HG03354 (cell line): ENCODE data around the gene NEDD4L.

Source experiments
- ATAC-seq: cut with Tn5 transposase; IDR thresholded peaks from one replicate; pipeline ENCODE4 v1.9.1; 2021; ENCODE audit warnings: mild to moderate bottlenecking; ENCODE audit not compliant: unreplicated experiment, poor library complexity, severe bottlenecking

Gene NEDD4L

GRCh38 chr18:58394602-58395425 lies 350.8 kb downstream of the NEDD4L start:
- no peak for ATAC-seq

GRCh38 chr18:58396144-58396543 lies 352.1 kb downstream of the NEDD4L start:
- no peak for ATAC-seq

DNA sequence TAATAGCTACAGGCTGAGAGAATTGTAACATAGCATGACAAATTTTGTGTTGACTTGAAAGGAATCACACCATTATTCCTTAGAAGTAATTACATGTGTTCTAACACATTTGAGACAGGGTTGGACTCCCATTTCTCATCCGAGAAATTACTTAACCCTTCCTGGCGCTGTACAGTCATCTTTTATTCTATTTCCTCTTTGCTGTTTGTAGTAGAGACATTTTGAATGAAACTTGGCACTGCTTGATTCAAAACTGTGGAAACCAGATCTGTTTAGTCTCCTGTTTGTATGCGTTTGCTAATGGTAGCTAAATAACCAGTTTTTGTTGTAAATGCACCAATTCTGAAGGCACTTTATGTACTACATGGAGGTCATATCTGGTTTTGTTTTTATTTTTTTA lies 352.9 kb downstream of the NEDD4L start:
- ATAC-seq = no peak

GRCh38 chr18:58397385-58398132 lies 353.5 kb downstream of the NEDD4L start:
- no peak for ATAC-seq

- ATAC-seq = no peak
Measured at GRCh38 chr18:58398648-58399398, 354.8 kb downstream of the NEDD4L start.

GRCh38 chr18:58400331-58400870 lies 356.4 kb downstream of the NEDD4L start:
- ATAC-seq = no peak

DNA sequence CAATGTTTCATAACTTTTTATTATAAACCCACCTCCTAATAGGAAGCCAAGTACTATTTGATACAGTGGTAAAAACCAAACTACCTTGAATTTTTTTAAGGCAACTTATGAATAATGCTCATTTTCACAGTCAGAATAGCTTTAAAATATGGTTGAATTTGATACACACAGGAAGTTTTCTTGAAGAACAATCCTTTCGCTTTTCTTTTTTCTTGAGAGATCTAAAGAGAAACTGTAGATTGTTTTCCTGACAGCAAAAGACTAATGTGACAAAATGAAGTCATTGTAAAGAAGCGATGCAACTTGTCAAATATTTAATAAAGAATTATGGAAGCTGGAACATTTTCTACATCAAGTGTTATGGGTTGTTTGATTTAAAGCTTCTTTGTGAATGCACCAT lies 357.2 kb downstream of the NEDD4L start:
- no peak for ATAC-seq

- ATAC-seq = no peak
Measured at GRCh38 chr18:58402247-58402646, 358.2 kb downstream of the NEDD4L start.

- no peak for ATAC-seq
Measured at GRCh38 chr18:58402951-58403702, 359.1 kb downstream of the NEDD4L start.

DNA sequence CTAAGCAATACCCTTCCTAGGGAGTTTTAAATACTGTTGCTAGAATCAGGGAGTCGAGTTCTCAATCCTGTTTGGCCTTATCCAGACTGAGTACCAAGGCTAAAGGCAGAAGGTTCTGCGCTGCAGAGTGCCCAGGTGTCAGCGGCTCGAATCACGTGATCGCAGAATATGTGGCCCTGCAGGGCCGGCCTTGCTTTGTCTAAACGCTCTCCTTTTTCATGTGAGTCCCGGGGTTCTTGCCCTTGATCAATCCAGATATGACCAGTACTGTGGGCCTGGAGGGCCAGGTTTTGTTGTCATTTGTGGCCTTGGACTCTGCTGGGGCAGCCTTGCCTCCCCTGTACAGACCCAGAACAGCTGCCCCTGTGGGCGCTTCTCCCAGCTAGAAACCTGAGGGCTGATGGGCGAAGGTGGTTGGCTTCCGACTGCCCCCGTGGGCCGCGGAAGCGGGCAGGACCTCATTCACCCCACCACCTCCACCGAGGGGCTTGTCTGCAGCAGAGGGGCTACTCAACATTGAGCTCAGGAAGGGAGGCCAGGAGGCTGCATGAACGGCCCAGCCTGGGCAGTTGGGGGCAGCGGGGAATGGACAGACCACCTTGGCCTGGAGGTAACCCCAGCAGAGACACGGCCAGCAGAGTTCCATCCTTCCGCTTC lies 359.9 kb downstream of the NEDD4L start:
- no peak for ATAC-seq

- no peak for ATAC-seq
Measured at GRCh38 chr18:58405107-58405898, 361.3 kb downstream of the NEDD4L start.

DNA sequence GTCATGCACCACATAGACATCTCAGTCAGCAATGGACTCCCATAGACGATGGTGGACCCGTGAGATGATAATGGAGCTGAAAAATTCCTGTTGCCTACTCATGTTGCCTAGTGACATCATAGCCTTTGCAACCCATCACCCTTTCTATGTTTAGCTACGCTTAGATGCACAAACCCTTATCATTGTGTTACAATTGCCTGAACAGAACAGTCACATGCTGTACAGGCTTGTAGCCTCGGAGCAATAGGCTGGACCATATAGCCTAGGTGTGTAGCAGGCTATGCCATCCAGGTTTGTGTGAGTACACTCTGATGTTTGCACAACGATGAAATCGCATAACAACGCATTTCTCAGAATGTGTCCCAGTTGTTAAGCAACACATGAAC lies 363.2 kb downstream of the NEDD4L start:
- ATAC-seq = no peak

- ATAC-seq = no peak
Measured at GRCh38 chr18:58407649-58408407, 363.8 kb downstream of the NEDD4L start.

DNA sequence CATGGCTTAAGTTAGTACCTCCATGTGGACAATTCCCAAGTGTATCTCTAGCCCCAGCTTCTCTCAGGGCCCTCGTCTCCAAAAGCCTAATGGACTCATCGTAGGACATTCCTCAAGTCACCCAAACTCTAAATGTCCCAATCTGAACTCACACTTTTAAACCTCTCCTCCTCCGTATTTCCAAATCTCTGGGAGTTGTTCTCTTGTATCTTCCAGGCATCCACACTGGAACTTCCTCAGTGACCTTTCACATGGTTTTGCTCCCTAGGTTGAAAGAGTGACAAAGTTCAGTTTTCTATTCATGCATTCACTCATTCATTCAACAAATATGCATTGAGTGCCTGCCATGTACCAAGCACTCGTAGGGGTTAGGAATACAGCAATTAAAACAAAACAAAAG lies 364.6 kb downstream of the NEDD4L start:
- ATAC-seq = no peak

DNA sequence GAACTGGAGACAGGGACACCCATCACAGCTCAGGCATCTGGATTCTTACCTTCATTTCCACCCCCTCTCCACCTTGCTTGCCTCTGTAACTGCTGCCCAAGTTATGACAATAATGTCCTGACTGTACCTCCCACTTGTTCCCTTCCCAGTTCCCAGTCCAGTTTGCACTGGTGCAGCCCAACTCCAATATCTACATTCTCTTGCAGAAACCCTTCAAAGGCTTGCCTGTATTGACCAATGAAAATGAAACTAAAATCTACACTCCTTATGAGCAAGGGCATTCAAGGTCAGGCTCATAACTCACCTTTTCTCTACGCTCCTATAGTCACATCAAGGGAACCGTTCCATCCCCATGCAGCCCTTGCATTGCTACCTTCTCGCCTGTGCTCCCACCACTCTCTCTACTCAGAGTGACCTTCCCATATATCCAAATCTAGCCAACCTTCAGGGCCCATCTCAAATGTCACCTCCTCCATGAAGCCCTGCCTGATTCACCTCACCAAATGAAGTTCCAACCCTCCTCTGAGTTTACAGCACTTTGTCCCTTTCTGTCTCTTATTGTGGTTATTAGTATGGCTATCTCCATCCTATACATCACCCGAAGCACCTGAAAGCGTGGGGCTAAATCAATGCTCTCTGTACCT lies 365.9 kb downstream of the NEDD4L start:
- no peak for ATAC-seq

DNA sequence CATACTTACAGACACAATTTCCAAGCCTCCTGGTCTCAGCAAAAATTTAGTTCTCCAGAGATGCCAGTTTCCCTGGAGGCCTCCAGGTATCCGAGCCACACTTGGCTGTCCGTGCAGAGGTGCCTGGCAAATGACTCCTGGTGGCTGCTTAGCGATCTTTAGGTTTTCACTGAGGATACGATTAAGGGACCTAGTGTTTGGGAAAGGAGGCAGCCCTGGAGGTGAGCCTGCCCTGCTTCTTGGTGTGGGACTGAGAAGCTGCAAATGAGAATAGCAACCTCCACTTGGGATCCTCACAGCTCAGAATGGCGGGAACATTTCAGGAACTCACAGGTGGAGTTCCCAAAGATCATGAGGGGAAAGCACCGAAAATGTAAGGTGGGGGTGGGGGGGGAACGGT lies 367.3 kb downstream of the NEDD4L start:
- ATAC-seq = no peak
